Jurkat, Clone E6-1 (cell line): ENCODE results near the gene MVK.
A peak's percentile ranks its signal among the peaks of the same experiment; 100 is the strongest.
"Not testable (repeated sequence)": the region's sequence is repeated elsewhere in the genome, so short reads cannot be mapped to it uniquely, and the experiment has no call there.

Source experiments
- DNase-seq: peaks from one replicate; pipeline ENCODE4 v3.0.0-alpha.2; 2011; ENCODE audit warnings: low read depth, low spot score
- H3K4me3 ChIP-seq: 2 replicates; pipeline ENCODE4 v1.5.1; 2011; ENCODE audit warnings: mild to moderate bottlenecking, low read length, control low read depth, moderate library complexity

The MVK gene

DNA sequence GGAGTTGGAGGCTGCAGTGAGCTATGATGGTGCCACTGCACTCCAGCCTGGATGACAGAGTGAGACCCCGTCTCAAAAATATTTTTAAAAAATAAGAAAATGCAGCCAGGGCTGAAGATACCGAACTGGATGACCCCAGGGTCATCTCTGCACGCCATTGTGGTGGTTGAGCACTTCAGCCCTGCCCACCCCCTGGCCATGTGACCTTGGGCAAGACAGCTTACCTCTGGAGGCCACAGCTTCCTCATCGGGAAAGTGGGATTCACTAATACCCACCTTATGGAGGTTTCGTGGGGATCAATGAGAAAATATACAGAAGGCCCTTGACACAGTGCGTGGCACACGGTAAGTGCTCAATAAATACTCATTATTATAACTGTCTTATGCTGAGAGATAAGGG is 25.5 kb downstream of the MVK start:
- H3K4me3 ChIP-seq = no peak overlapping the region
- DNase-seq = no peak

DNA sequence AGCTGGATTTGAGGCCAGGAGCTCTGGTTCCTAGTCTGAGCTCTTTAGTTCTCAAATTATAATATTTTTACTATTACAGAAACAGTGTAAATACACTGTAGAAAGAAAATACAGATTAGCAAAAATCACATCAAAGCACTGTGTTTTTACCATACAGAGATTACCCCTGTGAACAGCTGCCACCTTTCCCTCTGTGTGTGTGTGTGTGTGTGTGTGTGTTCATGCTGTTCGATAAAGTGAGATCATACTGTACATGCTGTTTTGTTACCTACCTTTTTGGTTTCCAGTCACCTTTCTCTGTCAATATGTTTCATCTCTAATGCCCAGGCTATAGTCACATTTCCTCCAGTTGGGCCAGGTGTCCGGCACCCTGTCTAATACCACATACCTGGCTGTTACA is 26.9 kb downstream of the MVK start:
- no peak for DNase-seq
- H3K4me3 ChIP-seq = no peak overlapping the region

DNA sequence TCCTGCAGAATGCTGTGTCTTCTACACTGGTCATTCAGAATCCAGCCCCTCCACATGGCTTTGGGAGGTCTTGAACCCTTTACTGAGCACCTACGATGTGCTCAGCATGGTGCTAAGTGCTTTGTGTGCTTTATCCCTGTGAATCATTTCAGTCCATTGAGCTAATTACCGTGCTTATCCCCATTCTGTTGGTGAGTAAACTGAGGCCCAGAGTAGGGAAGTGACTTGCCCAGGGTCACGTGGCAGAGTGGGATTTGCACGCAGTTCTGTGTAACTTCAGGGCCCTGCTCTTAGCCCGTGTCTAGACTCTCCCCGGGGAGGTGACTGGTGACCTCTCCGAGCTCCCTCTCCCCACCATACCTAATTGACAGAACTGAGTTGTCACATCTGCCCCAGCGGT is 27.4 kb downstream of the MVK start:
- no peak for DNase-seq

DNA sequence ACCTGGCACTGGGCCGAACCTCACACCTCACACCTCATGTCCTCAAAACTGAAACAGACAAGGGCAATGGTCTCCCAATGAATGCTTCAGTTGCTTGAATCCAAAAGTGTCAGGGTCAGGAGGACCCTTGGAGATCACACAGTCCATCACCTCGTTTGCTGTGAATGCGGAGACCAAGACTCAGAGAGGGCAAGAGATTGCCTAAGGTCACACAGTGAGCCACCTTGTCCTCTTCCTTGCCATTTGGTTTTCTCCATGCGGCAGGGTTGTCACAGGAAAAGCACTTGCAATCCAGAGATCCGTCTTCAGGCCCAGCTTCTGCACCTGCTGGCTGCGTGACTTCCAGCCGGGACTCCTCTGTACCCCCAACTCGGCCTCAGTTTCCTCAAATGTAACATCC is 28.0 kb downstream of the MVK start:
- no peak overlapping the region for H3K4me3 ChIP-seq
- DNase-seq = no peak

More for the DNA sequence above, 27.4 kb downstream of the MVK start:
- no peak overlapping the region for H3K4me3 ChIP-seq

DNA sequence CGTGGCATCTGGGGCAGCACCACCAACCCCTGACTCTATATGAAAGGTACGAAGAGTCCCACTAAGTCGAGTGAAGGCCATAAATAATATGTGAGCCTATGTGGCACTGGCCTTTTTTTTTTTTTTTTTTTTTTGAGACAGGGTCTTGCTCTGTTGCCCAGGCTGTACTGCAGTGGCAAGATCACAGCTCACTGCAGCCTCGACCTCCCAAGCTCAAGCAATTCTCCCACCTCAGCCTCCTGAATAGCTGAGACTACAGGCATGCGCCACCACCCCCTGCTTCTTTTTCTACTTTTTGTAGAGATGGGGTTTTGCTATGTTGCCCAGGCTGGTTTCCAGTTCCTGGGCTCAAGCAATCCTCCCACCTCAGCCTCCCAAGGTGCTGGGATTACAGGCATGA is 28.5 kb downstream of the MVK start:
- DNase-seq, H3K4me3 ChIP-seq: not testable (repeated sequence)

DNA sequence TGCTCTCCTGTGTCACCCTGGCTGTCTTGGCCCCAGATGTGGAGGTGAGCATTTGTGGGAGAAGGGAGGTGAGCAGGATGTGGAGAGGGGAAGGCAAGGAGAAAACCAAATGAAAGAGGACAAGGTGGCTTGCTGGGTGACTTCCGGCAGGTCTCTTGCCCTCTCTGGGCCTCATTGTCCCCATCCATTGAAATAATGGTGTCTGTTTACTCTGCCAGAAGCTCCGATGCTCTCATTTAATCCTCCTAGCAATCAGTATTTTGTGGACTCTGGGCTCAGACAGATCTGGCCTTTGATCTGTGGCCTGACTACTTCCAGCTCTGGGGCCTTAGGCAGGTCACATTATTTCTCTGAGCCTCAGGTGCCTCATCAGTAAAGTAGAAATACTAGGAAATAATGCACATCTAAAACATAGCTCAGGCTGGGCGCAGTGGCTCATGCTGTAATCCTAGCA is 30.6 kb downstream of the MVK start:
- no peak overlapping the region for H3K4me3 ChIP-seq

DNA sequence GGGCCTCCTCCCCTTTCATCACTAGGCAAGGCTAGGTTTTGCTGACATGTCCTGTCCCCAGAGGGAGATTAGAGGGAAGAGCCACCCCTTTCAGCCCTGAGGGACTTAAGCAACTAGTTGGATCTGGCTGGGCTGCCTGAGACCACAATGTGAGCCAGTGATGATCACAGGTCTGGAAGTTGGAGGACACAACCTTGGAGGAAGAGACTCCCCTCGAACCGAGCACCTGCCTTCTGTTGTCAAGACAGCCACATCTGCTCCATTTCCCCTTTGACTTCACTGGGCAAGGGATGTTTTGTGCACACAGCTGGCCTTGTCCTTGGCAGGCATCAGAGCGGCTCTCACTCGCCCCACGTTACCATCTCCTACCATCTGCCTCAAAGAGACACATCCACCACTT is 31.4 kb downstream of the MVK start:
- no peak for DNase-seq
- H3K4me3 ChIP-seq = no peak overlapping the region

More for the DNA sequence above, 30.6 kb downstream of the MVK start:
- no peak for DNase-seq

DNA sequence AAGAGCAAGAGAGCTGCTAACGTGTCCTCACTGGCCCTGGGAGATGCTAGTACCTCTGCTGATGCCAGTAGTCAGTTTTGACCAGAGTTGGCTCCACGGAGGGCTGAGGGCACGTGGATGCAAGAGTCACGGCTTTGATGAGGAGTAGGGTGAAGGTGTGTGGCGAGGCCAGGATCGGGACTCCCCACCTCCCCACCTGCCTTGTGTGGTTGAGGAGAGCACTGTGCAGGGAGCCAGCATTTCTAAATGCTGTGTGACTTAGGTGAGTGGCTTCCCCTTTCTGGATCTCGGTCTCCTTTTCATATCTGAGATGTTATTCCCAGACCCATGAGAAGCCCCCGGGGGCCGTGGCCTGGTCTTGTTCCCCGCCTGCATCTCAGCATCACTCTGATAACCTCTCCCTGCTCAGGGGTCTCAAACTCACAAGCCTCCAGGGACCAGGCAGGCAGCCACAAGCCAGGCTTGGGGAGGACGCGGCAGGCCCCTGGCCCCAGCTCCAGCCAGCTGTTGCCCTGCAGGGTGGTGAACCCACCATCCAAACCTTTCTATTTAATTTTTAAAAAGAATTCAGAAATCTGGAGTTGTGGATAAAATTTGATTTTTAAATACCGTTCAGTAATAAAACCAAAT is 32.1 kb downstream of the MVK start:
- no peak overlapping the region for H3K4me3 ChIP-seq

DNA sequence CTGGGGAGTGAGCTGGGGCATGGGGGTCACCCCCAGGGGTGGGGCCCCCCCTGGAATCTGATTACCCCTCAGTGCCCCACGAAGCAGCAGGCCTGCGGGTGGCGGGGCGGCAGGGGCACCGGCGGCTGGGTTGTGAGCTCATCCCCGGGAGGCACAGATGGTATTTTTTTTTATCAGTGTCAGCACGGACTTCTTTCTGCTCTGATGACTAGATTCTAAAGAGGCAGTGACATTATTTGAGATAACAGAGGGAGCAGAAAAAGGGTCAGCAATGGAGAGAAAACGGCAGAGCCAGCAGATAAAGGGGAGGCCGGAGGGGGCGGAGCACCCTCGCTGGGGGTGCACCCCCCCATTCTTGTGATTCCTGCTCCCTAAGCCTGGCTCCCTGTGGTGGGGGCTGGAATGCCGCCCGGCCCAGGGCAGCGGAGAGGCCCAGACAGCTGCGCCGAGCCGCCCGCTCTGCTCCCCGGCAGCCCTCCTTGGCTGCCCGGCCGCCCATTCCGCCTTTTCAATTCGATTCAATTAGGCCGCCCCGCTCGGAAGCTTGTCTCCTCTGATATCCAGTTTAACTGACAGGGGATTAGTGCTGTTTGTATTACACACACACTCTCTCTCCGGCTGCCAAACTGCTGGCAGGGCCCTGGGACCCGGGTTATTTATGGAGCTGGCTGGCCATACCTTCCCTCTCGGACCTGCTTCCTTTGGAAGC is 32.9 kb downstream of the MVK start:
- no peak overlapping the region for H3K4me3 ChIP-seq
- DNase-seq = no peak

More for the DNA sequence above, 32.1 kb downstream of the MVK start:
- DNase-seq = no peak

DNA sequence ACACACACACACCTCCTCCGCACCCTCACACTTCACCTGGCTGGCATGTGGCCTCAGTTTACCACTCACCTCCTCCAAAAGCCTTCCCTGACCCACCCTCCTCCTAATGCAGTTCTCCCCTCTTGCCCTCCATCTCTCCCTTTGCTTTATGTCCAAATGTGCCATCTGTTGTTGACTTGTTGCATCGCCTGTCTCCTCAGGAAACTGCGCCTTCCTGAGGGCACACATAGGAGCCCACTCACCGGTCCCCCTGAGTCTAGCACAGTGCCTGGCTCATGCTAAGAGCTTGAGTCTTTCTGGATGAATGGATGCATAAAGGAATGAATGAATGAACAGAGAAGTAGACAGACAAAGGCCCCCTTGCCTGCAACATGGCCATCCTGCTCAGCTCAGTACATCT is 34.0 kb downstream of the MVK start:
- no peak overlapping the region for H3K4me3 ChIP-seq

DNA sequence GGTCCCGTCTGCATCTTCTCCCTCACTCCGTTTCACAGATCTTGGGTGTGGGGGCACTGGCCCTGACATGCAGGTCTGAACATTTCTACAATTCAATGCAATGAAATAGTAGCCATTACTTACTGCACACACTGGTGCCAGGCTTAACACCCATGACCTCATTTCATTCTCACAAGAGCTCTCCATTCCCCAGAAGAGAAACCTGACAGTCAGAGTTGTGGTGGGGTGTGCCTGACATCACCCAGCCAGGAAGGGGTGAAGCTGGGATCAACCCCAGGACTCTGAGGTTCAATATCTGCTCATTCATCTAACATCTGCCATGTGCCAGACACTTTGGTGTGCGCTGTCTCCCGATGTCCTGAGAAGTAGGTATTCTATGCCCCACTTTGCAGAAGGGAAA is 34.7 kb downstream of the MVK start:
- no peak overlapping the region for H3K4me3 ChIP-seq
- no peak for DNase-seq

More for the DNA sequence above, 34.0 kb downstream of the MVK start:
- DNase-seq = no peak

DNA sequence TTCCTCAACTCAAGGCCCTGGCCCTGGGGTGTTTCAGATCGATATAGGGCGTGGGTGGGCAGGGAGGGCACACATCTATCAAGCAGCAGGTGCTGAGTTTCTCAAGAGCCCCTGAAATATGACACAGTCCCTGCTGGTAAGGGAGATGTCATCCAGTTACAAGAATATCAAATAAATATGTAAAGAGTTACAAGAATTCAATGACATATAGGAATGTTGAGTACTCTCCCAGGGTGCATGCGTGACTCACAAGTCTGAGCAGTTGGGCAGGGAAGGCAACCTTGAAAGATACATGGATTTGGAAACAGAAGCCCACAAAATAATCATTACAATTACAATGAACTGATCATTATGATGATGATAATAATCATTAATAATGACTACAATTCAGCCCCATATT is 35.2 kb downstream of the MVK start:
- H3K4me3 ChIP-seq = no peak overlapping the region

DNA sequence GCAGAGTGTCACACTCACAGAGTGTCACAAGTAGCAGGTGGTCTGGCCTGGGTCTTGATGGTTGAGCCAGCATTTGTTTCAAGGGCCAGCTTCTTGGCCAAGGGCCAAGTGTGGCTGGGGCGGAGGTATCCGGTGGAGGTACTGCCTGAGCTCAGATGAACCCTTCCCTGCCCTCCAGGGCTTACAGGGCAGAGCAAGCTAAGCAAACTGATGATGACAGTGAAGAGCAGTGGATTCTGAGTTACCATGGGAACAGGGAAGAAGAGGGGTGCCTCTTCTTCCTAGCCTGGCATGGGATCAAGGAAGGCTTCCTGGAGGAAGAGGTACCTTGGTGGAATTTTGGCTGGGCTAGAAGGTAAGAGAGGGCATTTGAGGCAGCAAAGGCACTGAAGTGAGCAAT is 35.7 kb downstream of the MVK start:
- DNase-seq = no peak
- no peak overlapping the region for H3K4me3 ChIP-seq

More for the DNA sequence above, 35.2 kb downstream of the MVK start:
- DNase-seq = no peak

DNA sequence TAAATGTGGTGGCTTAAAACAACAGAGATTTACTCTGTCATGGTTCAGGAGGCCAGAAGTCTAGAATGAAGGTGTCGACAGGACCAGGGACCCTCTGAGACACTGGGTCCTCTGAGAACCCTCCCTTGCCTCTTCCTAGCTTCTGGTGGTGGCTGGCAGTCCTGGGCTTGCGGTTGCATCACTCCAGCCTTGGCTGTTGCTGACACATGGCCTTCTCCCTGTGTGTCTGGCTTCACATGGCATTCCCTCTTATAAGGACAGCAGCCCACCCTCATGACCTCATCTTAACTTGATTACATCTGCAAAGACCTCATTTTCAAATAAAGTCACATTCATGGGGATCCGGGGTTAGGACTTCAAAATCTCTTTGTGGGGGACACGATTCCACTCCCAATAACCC is 36.9 kb downstream of the MVK start:
- no peak for DNase-seq
- H3K4me3 ChIP-seq = no peak overlapping the region

DNA sequence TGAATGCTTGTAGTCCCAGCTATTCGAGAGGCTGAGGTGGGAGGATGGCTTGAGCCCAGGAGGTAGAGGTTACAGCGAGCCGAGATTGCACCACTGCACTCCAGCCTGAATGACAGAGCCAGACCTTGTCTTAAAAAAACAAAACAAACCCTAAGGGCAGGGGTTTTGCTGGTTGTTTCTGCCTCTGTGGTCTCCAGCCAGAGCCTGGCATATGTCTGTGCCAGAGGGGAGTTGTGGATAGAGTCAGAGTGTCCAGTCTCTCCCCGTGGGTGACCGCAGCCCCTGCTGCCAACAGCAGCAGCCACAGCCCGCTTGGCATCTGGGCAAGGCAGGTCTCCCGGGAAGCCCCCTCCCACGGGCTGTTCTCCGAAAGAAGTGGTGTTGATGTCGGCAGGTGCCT is 37.6 kb downstream of the MVK start:
- DNase-seq = no peak
- no peak overlapping the region for H3K4me3 ChIP-seq

DNA sequence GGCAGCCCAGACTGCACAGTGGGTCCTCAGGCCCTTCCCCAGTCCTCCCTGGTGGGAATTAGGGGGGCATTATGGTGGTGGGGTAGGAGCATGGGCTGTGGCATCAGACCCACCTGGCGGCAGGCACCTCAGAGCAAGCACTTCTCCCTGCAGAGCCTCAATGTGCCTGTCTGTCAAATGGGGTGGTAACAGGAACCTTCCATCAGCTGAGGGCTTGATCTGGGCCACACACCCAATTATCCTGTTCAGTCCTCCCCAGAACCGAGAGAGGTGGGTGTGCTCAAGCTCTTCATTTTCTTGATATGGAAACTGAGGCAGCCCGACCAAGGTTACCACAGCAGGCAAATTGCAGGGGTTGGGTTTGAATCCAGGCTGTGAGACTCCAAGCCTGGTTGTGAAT is 38.4 kb downstream of the MVK start:
- no peak overlapping the region for H3K4me3 ChIP-seq
- DNase-seq = no peak

DNA sequence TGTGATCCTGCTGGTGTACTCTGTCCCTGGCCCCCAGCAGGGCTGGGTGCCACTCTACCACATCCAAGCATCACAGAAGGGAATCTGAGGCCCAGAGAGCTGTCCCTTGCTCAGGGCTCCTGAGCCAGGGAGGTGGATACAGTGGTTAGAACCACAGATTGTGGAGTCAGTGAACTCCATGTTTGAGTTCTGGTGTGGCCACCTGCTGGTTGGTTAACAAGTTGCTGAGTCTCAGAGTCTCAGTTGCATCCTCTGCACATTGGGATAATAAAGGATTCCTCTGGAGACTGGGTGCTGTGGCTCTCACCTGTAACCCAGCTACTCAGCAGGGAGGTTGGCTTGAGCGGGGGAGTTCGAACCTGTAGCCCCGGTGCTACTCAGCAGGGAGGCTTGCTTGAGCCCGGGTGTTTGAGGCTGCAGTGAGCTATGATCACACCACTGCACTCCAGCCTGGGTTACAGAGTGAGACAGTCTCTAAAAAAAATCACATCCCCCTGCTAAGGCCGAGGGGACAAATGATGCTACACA is 39.4 kb downstream of the MVK start:
- H3K4me3 ChIP-seq = no peak overlapping the region
- peak; percentile 30 for DNase-seq

DNA sequence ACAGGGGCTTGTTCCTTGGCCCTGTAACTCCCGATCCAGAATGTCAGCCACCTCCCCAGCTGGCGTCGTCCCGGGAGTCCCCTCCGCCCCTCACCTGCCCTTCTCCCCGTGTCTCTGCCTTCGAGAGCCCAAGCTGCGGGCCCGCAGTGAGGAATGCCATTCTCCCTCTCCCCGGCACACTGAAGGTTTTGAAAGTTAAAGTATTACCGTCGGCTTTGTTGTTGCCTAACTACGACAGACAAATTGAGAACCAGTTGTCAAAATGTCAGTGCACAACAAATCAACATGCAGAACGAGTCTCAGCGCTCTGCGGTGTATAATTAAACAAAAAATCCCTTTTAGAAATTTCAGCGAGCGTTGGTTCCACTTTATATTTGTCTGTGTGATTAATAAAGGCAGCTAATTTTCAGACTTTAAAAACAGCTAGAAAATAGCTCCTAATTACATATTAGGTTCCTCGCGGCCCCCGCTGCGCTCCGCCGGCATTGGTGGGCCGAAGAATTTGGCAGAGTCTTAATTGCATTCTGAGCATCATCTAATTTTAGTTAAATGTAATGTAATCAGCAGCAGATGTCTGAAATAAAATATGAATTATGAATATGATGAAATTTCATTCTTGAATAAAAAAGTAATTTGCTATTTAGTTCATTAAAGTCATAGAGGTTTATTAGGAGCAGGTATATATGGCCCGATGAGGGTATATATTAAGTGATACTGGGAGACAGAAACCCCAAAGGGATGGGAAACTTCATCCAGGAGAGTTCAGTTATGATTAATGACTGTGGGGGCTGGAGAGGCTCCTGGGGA is 40.3 kb downstream of the MVK start:
- no peak for DNase-seq
- H3K4me3 ChIP-seq = no peak overlapping the region

DNA sequence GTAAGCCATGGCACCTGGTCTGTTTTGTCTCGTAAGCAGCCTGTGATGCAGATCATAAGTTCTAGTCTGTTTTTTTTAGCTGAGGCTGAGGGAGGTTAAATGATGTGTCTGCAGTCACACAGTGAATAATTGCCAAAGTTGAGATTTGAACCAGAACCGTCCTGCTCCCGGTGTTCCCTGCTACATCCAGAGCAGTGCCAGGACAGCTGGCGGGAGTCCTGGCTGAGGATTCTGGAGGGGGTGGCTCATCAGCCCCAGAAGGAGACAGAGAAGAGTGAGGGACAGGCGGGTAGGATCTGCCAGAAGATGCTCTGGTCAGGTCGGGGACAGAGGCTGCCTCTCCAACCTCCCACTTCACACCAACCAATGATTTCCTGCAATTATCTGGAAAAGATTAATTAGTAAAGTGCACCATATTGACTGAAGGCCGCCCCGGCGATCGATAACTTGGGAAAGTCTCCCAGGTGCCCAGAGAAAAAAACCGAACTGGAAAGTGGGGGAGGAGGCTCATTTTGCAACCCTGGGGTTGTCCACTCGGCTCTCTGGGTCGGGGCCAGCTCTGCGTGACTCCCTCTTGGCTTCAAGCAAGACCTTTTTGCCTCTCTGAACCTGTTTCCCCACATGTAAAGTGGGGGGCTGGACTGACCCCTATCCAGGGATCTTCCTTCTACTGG is 42.1 kb downstream of the MVK start:
- DNase-seq = no peak
- H3K4me3 ChIP-seq = no peak overlapping the region
